ENCODE results near the gene PLCB3. TPM values are rescaled to one million over a fixed set of nuclear protein-coding genes. Genes with fewer than 3 reads are reported as not detected.

PLCB3 gene
- total RNA-seq, 4 donors from 2014 or later, result 14.7 to 26.5 (median 19.7) TPM

DNA sequence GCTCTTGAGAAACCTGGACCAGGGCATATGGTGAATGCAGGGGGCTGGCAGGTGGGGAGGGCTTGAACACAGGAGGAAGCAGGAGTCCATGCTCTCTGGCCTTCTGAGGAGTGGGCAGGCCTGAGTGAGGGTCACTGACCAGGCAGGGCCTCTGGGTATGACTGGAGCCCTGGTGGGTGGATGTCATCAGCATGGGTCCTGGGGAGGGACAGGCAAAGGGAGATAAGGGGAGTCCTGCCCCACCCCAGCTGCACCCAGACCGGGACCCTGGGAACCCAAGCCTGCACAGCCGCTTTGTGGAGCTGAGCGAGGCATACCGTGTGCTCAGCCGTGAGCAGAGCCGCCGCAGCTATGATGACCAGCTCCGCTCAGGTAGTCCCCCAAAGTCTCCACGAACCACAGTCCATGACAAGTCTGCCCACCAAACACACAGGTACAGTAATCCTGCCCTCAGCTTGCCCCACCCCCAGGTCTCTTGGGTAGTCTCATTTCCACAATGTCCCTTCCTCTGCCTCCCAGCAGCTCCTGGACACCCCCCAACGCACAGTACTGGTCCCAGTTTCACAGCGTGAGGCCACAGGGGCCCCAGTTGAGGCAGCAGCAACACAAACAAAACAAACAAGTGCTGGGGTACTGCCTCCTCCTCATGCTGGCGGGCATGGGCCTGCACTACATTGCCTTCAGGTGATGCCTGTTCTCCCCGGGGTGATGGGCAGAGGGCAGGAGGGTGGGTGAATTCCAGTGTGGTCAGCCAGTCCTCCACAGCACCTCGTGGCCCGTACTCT, 19.0 kb upstream of the PLCB3 start:
- TF ChIP-seq, protein P1, sequence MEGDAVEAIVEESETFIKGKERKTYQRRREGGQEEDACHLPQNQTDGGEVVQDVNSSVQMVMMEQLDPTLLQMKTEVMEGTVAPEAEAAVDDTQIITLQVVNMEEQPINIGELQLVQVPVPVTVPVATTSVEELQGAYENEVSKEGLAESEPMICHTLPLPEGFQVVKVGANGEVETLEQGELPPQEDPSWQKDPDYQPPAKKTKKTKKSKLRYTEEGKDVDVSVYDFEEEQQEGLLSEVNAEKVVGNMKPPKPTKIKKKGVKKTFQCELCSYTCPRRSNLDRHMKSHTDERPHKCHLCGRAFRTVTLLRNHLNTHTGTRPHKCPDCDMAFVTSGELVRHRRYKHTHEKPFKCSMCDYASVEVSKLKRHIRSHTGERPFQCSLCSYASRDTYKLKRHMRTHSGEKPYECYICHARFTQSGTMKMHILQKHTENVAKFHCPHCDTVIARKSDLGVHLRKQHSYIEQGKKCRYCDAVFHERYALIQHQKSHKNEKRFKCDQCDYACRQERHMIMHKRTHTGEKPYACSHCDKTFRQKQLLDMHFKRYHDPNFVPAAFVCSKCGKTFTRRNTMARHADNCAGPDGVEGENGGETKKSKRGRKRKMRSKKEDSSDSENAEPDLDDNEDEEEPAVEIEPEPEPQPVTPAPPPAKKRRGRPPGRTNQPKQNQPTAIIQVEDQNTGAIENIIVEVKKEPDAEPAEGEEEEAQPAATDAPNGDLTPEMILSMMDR (IDR thresholded peaks at IDR 0.05), result no peak
- ATAC-seq (ENCODE audit: low FRiP score) (no peak), DNase-seq (ENCODE audit: low spot score) (no peak)

DNA sequence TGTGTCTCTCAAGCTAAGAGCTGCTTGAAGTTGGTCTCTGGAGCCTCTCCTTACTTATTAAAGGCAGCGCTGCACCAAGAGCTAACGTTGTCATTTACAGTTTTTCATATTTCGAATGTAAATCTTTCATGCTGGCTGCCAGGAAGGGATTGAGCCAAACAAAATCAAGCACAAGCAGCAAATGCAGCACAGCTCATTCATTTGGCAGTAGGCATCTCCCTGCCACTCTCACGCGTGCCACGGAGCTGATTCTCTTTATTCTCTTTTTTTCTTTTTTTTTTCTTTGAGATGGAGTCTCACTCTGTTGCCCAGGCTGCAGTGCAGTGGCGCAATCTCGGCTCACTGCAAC, 18.4 kb upstream of the PLCB3 start:
- DNase-seq (ENCODE audit: low spot score) (no peak), ATAC-seq (ENCODE audit: low FRiP score) (no peak)
- TF ChIP-seq, protein P1 (IDR thresholded peaks at IDR 0.05), result no peak

DNA sequence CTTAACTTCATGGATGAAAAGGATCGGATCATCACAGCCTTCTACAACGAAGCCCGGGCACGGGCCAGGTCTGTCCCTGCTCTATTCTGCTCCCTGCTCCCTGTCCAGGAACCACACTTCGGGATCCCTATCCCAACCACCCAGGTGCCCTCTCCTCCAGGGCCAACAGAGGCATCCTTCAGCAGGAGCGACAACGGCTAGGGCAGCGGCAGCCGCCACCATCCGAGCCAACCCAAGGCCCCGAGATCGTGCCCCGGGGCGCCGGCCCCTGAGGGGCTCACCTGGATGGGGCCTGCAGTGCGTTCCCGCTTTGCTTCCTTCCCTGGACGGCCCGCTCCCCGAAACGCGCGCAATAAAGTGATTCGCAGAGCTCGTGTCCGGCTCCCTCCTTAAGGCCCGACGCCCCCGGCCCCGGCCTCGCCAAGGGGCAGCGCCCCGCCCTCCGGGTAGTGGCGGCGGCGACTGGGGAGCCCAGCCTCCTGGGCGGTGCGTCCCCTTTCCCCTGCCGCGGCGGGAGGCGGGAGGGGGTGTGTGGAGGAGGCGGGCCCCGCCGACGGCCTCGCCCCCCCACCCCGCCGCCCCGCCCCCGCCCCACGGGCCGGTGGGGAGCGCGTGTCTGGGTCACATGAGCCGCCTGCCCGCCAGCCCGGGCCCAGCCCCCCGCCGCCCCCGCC, 17.3 kb upstream of the PLCB3 start, which contains the start of gene VEGFB:
Gene VEGFB (plus strand): TSS at position 672 of the 674 bp plus-strand sequence. CDS start 250 bp downstream, outside the sequence.
- DNase-seq (ENCODE audit: low spot score), result no peak
- TF ChIP-seq, protein P1 (IDR thresholded peaks at IDR 0.05), result no peak
- ATAC-seq (ENCODE audit: low FRiP score), result peak; percentile 54

DNA sequence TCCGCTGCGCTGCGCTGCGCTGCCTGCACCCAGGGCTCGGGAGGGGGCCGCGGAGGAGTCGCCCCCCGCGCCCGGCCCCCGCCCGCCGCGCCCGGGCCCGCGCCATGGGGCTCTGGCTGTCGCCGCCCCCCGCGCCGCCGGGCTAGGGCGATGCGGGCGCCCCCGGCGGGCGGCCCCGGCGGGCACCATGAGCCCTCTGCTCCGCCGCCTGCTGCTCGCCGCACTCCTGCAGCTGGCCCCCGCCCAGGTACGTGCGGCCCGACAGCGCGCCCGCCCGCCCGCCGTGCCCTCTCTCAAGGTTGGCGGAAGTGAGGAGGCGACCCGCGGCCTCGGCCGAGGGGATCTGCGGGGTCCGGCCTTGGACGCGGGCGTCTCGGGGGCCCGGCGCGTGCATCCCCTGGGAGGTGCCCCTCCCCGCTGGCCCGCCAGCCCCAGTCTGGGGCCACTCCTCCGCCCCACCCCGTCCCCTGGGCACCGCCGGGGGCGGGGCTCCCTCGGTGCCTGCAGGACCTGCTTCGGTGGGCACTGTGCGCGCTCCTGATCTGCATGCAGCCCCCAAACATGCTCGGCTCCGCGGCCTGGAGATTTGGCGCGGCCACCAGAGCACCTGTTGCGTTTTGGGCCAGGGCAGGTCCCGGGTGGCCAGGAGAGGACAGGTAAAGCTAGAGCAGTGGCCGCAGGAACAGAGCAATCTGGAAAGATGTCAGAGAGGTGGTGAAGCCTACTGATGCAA, 16.5 kb upstream of the PLCB3 start:
- TF ChIP-seq, protein P1 (IDR thresholded peaks at IDR 0.05), result no peak
- ATAC-seq (ENCODE audit: low FRiP score), result peak; percentile 24
- DNase-seq (ENCODE audit: low spot score), result no peak

DNA sequence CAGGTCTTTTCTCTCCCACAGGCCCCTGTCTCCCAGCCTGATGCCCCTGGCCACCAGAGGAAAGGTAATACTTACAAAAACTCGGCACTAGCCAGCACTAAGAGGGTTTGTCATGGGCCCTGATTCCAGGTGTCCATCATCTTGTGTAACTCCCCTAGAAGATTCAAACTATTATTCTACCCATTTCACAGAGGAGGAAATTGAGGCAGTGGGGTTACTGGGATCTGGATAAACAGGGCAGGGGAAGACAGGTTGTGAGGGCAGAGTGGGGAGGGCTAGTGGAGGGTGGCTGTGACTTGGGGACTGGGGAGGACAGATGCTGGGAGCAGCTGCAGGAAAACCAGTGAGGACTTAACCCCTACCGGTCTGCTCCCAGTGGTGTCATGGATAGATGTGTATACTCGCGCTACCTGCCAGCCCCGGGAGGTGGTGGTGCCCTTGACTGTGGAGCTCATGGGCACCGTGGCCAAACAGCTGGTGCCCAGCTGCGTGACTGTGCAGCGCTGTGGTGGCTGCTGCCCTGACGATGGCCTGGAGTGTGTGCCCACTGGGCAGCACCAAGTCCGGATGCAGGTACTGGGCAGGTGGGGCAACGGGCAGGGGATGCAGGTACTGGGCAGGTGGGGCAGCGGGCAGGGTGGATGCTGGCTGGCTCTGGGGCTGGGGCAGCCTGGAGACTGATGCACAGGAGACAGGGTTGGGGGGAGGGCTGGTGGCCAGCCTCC, 15.7 kb upstream of the PLCB3 start:
- TF ChIP-seq, protein P1 (IDR thresholded peaks at IDR 0.05), result no peak
- DNase-seq (ENCODE audit: low spot score) (no peak), ATAC-seq (ENCODE audit: low FRiP score) (no peak)

DNA sequence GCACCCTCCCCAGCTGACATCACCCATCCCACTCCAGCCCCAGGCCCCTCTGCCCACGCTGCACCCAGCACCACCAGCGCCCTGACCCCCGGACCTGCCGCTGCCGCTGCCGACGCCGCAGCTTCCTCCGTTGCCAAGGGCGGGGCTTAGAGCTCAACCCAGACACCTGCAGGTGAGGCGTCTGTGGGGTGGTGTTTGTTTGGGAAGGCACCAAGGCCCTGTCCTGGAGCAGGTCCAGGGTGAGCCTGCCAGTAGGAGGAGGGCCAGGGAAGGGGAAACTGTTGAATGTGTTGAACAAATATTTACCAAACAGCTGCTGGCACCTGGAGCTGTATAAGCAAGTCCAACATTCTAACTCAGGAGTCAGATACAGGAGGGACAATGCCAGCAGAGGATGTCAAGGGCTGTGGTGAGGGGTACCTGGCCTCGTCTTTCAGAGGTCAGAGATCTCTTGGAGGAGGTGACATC, 13.8 kb upstream of the PLCB3 start:
- TF ChIP-seq, protein P1 (IDR thresholded peaks at IDR 0.05), result no peak
- ATAC-seq (ENCODE audit: low FRiP score) (no peak), DNase-seq (ENCODE audit: low spot score) (no peak)

All from omental fat pad (tissue), 4 donors.